ENCODE results near the gene DENND1C. TPM values are rescaled to one million over a fixed set of nuclear protein-coding genes. Genes with fewer than 3 reads are reported as not detected.
"Not testable (repeated sequence)": the region's sequence is repeated elsewhere in the genome, so short reads cannot be mapped to it uniquely, and the experiment has no call there.

The DENND1C gene
- polyA plus RNA-seq, 1 donor from 2014 or later: 0.17 TPM

- Histone ChIP-seq H3K27me3 (ENCODE audit: insufficient read depth, low read depth, low read length) (no peaks in the 10 kb centered on the region), H3F3A (ENCODE audit: insufficient read depth, low read length, poor library complexity, severe bottlenecking) (no peaks in the 10 kb centered on the region), H3K27ac (ENCODE audit: low read length) (no peak overlapping the region), H3K9me3 (ENCODE audit: low read length) (no peaks in the 10 kb centered on the region), H3K4me3 (ENCODE audit: low read length) (no peak overlapping the region), H3K9ac (ENCODE audit: low read length) (no peak overlapping the region), H4K20me1 (ENCODE audit: insufficient read depth) (no peaks in the 10 kb centered on the region), H3K4me2 (ENCODE audit: low read length) (no peak overlapping the region), H3K9me2 (ENCODE audit: insufficient read depth, low read length) (no peaks in the 10 kb centered on the region), H3K79me2 (replicated peaks; ENCODE audit: insufficient read depth, low read length) (no peaks in the 10 kb centered on the region), H3K36me3 (ENCODE audit: insufficient read depth, low read length) (no peaks in the 10 kb centered on the region), H2AFZ (ENCODE audit: low read depth, low read length) (no peak overlapping the region)
- TF ChIP-seq SMC3 (conservative IDR thresholded peaks at IDR 0.05; ENCODE audit: poor library complexity): no peak
These were observed 52.0 kb downstream of the DENND1C start for GRCh38 chr19:6429419-6430221.

GRCh38 chr19:6428692-6429418 is 52.7 kb downstream of the DENND1C start:
- H3K4me3 ChIP-seq (ENCODE audit: low read length); H3K36me3 ChIP-seq (ENCODE audit: insufficient read depth, low read length); H3K4me2 ChIP-seq (ENCODE audit: low read length); H3K27me3 ChIP-seq (ENCODE audit: insufficient read depth, low read depth, low read length); H3K79me2 ChIP-seq (replicated peaks; ENCODE audit: insufficient read depth, low read length); H3K9me2 ChIP-seq (ENCODE audit: insufficient read depth, low read length); H3F3A ChIP-seq (ENCODE audit: insufficient read depth, low read length, poor library complexity, severe bottlenecking); H3K9me3 ChIP-seq (ENCODE audit: low read length); H3K9ac ChIP-seq (ENCODE audit: low read length); H3K27ac ChIP-seq (ENCODE audit: low read length); H2AFZ ChIP-seq (ENCODE audit: low read depth, low read length); H4K20me1 ChIP-seq (ENCODE audit: insufficient read depth): not testable (repeated sequence)

GRCh38 chr19:6427131-6427530 is 54.5 kb downstream of the DENND1C start:
- H3F3A ChIP-seq (ENCODE audit: insufficient read depth, low read length, poor library complexity, severe bottlenecking): no peaks in the 10 kb centered on the region
- no peaks in the 10 kb centered on the region for H3K27me3 ChIP-seq (ENCODE audit: insufficient read depth, low read depth, low read length)
- H2AFZ ChIP-seq (ENCODE audit: low read depth, low read length): no peak overlapping the region
- peaks cover 19% of the 10 kb centered on the region for H3K79me2 ChIP-seq (replicated peaks; ENCODE audit: insufficient read depth, low read length)
- peaks cover 13% of the 10 kb centered on the region for H4K20me1 ChIP-seq (ENCODE audit: insufficient read depth)
- no peak overlapping the region for H3K27ac ChIP-seq (ENCODE audit: low read length)
- H3K9me2 ChIP-seq (ENCODE audit: insufficient read depth, low read length): no peaks in the 10 kb centered on the region
- H3K4me3 ChIP-seq (ENCODE audit: low read length): no peak overlapping the region
- no peaks in the 10 kb centered on the region for H3K36me3 ChIP-seq (ENCODE audit: insufficient read depth, low read length)
- no peaks in the 10 kb centered on the region for H3K9me3 ChIP-seq (ENCODE audit: low read length)
- no peak overlapping the region for H3K9ac ChIP-seq (ENCODE audit: low read length)
- TF ChIP-seq RAD21 (conservative IDR thresholded peaks at IDR 0.05): no peak
- TF ChIP-seq EZH2 (IDR thresholded peaks at IDR 0.05; ENCODE audit: borderline replicate concordance, insufficient read depth, low read length, poor library complexity, severe bottlenecking): no peak
- TF ChIP-seq MXI1 (conservative IDR thresholded peaks at IDR 0.05; ENCODE audit: poor library complexity, severe bottlenecking): no peak
- TF ChIP-seq POLR2AphosphoS5 (IDR thresholded peaks at IDR 0.05): no peak
- no peak for TF ChIP-seq EP300 (conservative IDR thresholded peaks at IDR 0.05; ENCODE audit: poor library complexity, severe bottlenecking)
- TF ChIP-seq TAF1 (IDR thresholded peaks at IDR 0.05; ENCODE audit: low read depth): no peak
- TF ChIP-seq CTCF (IDR thresholded peaks at IDR 0.05; ENCODE audit: poor library complexity, severe bottlenecking): no peak
- no peak for TF ChIP-seq REST (IDR thresholded peaks at IDR 0.05; ENCODE audit: borderline replicate concordance)
- TF ChIP-seq SMC3 (conservative IDR thresholded peaks at IDR 0.05; ENCODE audit: poor library complexity): no peak
- no peak overlapping the region for H3K4me2 ChIP-seq (ENCODE audit: low read length)
